SK-N-MC (cell line): ENCODE data around the gene FXYD3.

Experiments used
- EZH2 ChIP-seq: fragments of 200-600 bp; sonication (generic); IDR thresholded peaks from one replicate; pipeline ENCODE4 v1.6.1; 2017; ENCODE audit warnings: antibody characterized with exemption
- POLR2AphosphoS5 ChIP-seq: IDR thresholded peaks from 2 replicates; pipeline ENCODE4 v1.6.1; 2012; ENCODE audit warnings: mild to moderate bottlenecking, low read depth, low read length, borderline replicate concordance

DNA sequence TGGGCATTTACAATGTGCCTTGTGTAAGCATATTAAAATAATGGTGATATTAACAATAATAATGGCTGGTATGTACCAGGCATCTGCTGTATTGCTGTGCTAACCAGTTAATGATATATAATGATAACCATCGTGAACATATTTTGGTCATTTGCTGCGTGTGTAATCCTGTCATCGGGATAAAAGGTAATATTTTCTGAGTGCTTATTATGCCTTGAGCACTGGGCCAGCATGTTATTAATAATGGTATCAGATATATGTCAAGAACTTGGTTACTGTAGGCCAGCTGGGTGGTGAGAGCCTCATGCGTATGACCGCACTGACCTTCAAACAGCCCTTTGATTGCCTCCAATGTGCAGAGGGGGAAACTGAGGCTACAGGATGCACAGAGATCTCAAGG is 22.2 kb upstream of the FXYD3 start:
- TF ChIP-seq EZH2 (no peak), POLR2AphosphoS5 (no peak)
